Naive thymus-derived CD8-positive, alpha-beta T cell (primary cell): Measurements from ENCODE around the gene TOLLIP. TPM values are rescaled to one million over a fixed set of nuclear protein-coding genes. Genes with fewer than 3 reads are reported as not detected.

ENCODE experiments used
- ATAC-seq, 2 donors: fragments of 150-1000 bp; cut with Tn5 transposase in 1 of 2; sonication (Bioruptor Pico), chemical (Tn5 transposase) in 1 of 2; 1 replicate in 1 of 2; 2 replicates in 1 of 2; pipeline ENCODE4 v1.10.0; 2021; ENCODE audit warnings: mild to moderate bottlenecking in 2 of 2, moderate library complexity in 2 of 2
- POLR2A ChIA-PET: fragments of 350-600 bp; sonication (Branson Sonifier 250); formaldehyde crosslinking; loops from one replicate; lab custom pipeline; 2021; ENCODE audit warnings: antibody characterized with exemption; lab: Charles Lee
- DNase-seq, 10 donors: peaks; one replicate each; pipeline versions ENCODE4 v3.0.0 to v3.0.0-alpha.2; 2020 to 2022
- H3K27ac Mint-ChIP-seq, 10 donors: one replicate each; pipeline ENCODE4 v1.8.0; 2020 to 2022; ENCODE audit warnings: mild to moderate bottlenecking in 10 of 10, mixed read lengths in 10 of 10, moderate library complexity in 4 of 10, inconsistent platforms in 1 of 10
- H3K27me3 Mint-ChIP-seq, 5 donors: one replicate each; pipeline ENCODE4 v1.8.0; 2021 to 2022; ENCODE audit warnings: mixed read lengths in 5 of 5
- H3K36me3 Mint-ChIP-seq, 3 donors: one replicate each; pipeline ENCODE4 v1.8.0; 2020 to 2022; ENCODE audit warnings: mixed read lengths in 3 of 3, mild to moderate bottlenecking in 2 of 3, inconsistent platforms in 1 of 3
- H3K4me1 Mint-ChIP-seq, 4 donors: one replicate each; pipeline ENCODE4 v1.8.0; 2021 to 2022; ENCODE audit warnings: mixed read lengths in 4 of 4
- H3K4me3 Mint-ChIP-seq, 10 donors: one replicate each; pipeline ENCODE4 v1.8.0; 2020 to 2022; ENCODE audit warnings: mild to moderate bottlenecking in 10 of 10, mixed read lengths in 10 of 10, moderate library complexity in 6 of 10, inconsistent platforms in 1 of 10
- H3K9me3 Mint-ChIP-seq, 9 donors: one replicate each; pipeline ENCODE4 v1.8.0; 2020 to 2022; ENCODE audit warnings: mixed read lengths in 9 of 9, mild to moderate bottlenecking in 3 of 9, inconsistent platforms in 1 of 9, moderate library complexity in 1 of 9
- polyA plus RNA-seq, 3 donors: library from polyadenylated mRNA; unstranded; fragments of 300-500 nt; fragmentation: Illumina TruSeq; gene quantifications; one replicate each; pipeline ENCODE4 v1.2.3, GENCODE V29; 2021
- total RNA-seq, 8 experiments: library from RNA in 2 of 8; stranded (reverse) in 2 of 8; gene quantifications; one replicate each; pipeline ENCODE4 v1.2.3 and lab custom pipeline; 2021 to 2026

Gene TOLLIP
- total and polyA plus RNA-seq, 5 experiments from 2014 or later: 21.4 to 38.6 (median 27.6) TPM

DNA sequence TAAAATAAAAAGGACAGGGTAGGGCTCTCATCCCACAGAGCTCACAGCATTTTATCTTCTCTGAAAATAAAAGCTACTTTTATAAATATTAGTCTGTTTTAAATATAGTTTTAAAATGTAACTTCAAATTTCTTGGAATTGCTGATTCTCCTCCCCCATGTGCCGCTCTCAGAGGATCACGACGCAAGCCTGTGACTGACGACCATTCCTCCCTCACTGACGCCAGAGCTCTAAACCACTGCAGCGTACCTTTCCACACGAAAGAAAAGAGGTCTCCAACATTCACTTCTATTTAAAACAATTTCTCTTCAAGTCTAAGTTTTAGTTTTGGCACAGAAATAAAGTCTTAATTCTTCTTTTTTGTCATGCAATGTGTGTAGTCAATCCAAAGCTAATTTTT, 9.3 kb downstream of the TOLLIP start:
- Mint-ChIP-seq H3K4me3 (no peak overlapping the region), H3K36me3 (peaks cover 0 to 36% (median 1%) of the 10 kb centered on the region in 3 donors), H3K9me3 (no peaks in the 10 kb centered on the region), H3K27ac (no peak overlapping the region), H3K27me3 (no peaks in the 10 kb centered on the region), H3K4me1 (peaks cover 13 to 50% (median 31%) of the 10 kb centered on the region in 4 donors)
- POLR2A ChIA-PET: no interaction called here
- ATAC-seq (no peak), DNase-seq (peak in 1 of 10 donors; percentile 3)

DNA sequence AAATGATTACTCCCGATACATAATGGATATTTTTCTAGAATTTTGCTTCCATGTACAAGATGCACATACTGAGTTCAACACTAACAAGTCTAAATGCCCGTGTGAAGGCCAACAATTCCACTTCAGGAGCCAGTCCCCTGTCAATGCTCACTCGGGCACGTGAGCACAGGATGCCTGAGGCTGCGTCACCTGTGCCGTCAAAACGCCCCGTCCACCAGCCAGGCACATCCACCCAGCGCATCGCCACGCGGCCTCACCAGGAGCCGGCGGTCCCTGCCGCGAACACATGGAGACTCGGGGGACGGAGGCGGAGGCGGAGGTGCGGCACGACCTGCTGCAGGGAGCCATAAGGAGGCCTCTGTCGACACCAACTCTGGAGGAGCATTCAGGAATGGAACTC, 9.8 kb downstream of the TOLLIP start:
- peaks cover 11 to 45% (median 26%) of the 10 kb centered on the region in 4 donors for H3K4me1 Mint-ChIP-seq
- H3K4me3 Mint-ChIP-seq: no peak overlapping the region
- peaks cover 0 to 34% (median 3%) of the 10 kb centered on the region in 3 donors for H3K36me3 Mint-ChIP-seq
- POLR2A ChIA-PET: no interaction called here
- no peak for ATAC-seq
- H3K27me3 Mint-ChIP-seq: no peaks in the 10 kb centered on the region
- peak in 1 of 10 donors; percentile 11 for DNase-seq
- peak overlapping the region in 2 of 10 donors; percentile 28 to 67 for H3K27ac Mint-ChIP-seq
- no peaks in the 10 kb centered on the region for H3K9me3 Mint-ChIP-seq

DNA sequence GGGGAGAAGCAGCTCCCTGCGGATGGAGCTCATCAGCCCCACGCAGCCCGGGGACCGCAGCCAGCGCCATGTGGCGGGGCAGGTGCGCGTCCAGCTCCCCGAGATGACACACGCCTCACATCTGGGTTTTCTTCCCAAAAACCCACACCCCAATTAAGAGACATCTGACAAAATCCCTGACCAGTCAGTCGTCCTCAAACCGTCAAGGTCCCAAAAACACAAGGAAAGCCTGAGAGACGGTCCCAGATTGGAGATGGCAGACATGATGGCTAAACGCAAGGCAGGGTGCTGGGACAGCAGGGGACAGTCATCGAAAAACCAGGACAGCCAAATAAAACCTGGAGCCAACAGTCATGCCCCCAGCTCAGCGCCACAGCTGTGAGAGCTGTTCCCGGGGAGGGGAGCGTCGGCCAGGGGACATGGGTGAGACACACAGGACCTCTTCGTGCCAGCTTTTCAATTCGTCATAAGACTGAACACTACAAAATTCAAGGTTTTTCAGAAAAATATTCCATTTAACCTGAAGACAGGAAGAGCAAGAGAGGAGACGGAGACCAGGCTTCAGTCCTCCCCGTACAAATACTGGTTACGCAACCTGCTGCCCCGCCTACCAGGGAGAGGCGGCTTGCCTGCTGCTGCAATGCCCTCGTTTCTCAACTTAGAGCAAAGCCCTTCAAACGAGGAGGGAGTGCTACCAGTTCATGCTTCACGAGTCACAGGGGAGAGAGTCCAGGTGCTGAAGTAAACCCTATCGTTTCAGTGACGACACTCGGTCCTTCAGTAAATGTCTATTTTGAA, 10.5 kb downstream of the TOLLIP start:
- ATAC-seq: no peak
- POLR2A ChIA-PET: no interaction called here
- H3K27me3 Mint-ChIP-seq: no peaks in the 10 kb centered on the region
- peaks cover 9 to 40% (median 23%) of the 10 kb centered on the region in 4 donors for H3K4me1 Mint-ChIP-seq
- peak overlapping the region in 2 of 10 donors; percentile 53 to 84 for H3K27ac Mint-ChIP-seq
- H3K36me3 Mint-ChIP-seq: peaks cover 0 to 32% (median 3%) of the 10 kb centered on the region in 3 donors
- H3K9me3 Mint-ChIP-seq: no peaks in the 10 kb centered on the region
- no peak for DNase-seq
- H3K4me3 Mint-ChIP-seq: no peak overlapping the region

DNA sequence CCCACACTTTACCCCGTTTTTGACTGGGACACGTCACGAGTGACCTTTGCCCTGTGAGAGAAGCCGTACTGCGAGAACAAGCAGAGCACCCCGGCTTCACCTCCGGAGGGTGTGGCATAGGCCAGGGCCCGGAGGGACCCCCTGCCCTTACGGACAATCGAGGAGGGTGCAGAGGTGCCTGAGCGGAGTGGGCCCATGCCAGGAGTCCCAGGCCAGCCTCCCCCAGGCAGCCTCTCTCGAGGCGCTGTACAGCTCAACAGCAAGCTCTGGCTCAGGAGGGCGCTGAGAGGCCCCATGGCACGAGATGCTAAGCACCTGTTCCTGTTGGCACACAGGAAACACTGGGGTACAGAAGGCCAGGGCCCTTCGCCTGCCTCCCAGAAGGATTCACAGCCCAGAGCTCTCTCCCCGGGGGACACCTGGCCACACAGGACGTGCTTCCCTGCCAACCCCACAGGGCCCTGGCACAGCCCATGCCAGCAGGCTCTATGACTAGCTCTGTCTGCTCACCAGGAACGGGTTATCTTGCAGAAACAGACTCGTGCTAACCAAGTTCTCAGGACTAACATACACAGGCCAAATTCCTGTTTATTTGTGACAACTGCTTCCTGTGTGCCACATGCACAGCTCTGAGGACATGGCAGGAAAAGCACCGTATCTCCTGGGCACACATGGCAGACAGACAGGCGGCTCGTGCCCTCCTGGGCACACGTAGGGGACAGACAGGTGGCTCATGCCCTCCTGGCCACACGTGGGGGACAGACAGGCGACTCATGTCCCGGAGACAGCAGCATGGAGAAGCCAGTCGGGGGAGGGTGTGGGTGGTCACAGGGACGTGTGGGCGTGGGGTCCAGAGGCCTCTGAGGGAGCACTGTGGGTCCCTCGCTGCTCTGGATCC, 11.6 kb downstream of the TOLLIP start:
- Mint-ChIP-seq H3K27ac (peak overlapping the region in 2 of 10 donors; percentile 53), H3K36me3 (peaks cover 0 to 30% (median 3%) of the 10 kb centered on the region in 3 donors), H3K4me3 (no peak overlapping the region), H3K9me3 (no peaks in the 10 kb centered on the region), H3K4me1 (peaks cover 3 to 35% (median 18%) of the 10 kb centered on the region in 4 donors), H3K27me3 (no peaks in the 10 kb centered on the region)
- POLR2A ChIA-PET: interaction anchor here (0.8 kb wide), 1 partner anchor 101 kb away, joined by 3 read pairs; no protein-coding TSS in a partner anchor
- DNase-seq: no peak
- no peak for ATAC-seq

DNA sequence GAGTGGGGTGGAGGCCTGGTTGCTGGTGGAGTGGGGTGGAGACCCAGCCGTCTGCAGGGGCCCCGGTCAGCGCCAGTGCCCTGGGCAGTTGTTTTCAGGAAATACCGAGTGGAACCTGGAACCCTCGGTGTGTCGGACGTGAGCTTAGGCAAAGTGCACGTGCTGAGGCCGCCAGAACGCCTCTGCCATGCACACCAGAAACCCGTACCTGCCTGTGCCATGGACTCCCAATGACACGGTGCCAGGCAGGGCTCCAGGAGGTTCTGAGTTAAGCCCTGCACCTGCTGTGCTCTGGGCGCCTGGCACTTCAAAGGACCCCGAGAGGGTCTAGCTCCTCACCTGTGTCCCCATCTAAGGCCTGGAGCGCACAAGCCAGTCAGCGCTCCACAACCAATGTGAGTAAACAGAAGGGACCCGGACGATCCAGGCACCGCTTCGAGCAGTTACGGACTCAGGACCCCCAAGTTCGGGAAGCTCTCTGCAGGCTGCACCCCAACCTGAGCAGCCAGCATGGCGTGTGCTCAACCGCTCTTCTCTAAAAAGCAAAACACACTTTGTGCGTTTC, 12.3 kb downstream of the TOLLIP start:
- POLR2A ChIA-PET: interaction anchor here (0.8 kb wide), 1 partner anchor 102 kb away, joined by 3 read pairs; no protein-coding TSS in a partner anchor
- no peak for ATAC-seq
- Mint-ChIP-seq H3K27ac (no peak overlapping the region), H3K36me3 (peaks cover 0 to 33% (median 3%) of the 10 kb centered on the region in 3 donors), H3K9me3 (no peaks in the 10 kb centered on the region), H3K4me3 (no peak overlapping the region), H3K4me1 (peaks cover 5 to 35% (median 15%) of the 10 kb centered on the region in 4 donors), H3K27me3 (no peaks in the 10 kb centered on the region)
- DNase-seq: peak in 1 of 10 donors; percentile 61

DNA sequence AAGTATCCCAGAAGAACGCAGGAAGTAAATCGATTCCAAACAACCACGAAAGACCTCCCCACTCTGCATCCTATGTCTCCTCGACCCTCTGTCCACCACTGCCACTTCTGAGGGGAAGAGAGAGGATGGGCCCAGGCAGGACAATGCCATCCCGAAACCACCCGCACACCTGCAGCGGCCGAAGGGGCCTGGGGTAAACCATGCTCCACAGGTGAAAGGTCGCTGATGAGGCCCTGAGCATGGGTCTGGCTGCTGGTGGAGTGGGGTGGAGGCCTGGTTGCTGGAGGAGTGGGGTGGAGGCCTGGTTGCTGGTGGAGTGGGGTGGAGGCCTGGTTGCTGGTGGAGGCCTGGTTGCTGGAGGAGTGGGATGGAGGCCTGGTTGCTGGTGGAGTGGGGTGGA, 13.1 kb downstream of the TOLLIP start:
- peaks cover 4 to 28% (median 13%) of the 10 kb centered on the region in 4 donors for H3K4me1 Mint-ChIP-seq
- peak in 1 of 10 donors; percentile 47 for DNase-seq
- H3K9me3 Mint-ChIP-seq: no peaks in the 10 kb centered on the region
- H3K36me3 Mint-ChIP-seq: peaks cover 0 to 34% (median 3%) of the 10 kb centered on the region in 3 donors
- no peak overlapping the region for H3K27ac Mint-ChIP-seq
- H3K27me3 Mint-ChIP-seq: no peaks in the 10 kb centered on the region
- no peak for ATAC-seq
- H3K4me3 Mint-ChIP-seq: no peak overlapping the region
- POLR2A ChIA-PET: interaction anchor here (0.6 kb wide), 1 partner anchor 25 kb away, joined by 7 read pairs; no protein-coding TSS in a partner anchor

DNA sequence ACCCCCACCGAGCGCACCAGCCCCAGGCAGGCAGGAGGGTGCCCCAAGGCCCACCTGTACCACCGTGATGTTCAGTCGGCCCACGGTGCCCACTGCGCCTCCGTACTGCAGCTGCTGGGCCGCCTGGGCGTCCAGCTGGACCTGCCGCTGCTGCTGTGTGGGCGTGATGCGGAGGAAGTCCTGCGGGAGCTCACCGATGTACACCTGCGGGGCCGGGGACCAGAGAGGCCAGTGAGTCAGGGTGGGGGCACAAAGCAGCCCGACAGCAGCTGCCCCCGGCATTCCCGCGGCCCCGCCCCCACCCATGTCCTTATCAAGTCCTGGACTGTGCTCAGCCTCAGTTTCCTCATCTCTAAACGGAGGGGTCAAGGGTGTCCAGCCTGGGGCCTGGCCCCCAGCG, 13.8 kb downstream of the TOLLIP start:
- peaks cover 4 to 27% (median 13%) of the 10 kb centered on the region in 4 donors for H3K4me1 Mint-ChIP-seq
- no peak overlapping the region for H3K4me3 Mint-ChIP-seq
- peak in 1 of 10 donors; percentile 36 for DNase-seq
- no peaks in the 10 kb centered on the region for H3K9me3 Mint-ChIP-seq
- POLR2A ChIA-PET: interaction anchor here (0.6 to 0.7 kb wide), 2 partner anchors 26 to 278 kb away, joined by 3 to 7 read pairs; no protein-coding TSS in a partner anchor
- no peak overlapping the region for H3K27ac Mint-ChIP-seq
- no peak for ATAC-seq
- no peaks in the 10 kb centered on the region for H3K27me3 Mint-ChIP-seq
- peaks cover 0 to 38% (median 3%) of the 10 kb centered on the region in 3 donors for H3K36me3 Mint-ChIP-seq

DNA sequence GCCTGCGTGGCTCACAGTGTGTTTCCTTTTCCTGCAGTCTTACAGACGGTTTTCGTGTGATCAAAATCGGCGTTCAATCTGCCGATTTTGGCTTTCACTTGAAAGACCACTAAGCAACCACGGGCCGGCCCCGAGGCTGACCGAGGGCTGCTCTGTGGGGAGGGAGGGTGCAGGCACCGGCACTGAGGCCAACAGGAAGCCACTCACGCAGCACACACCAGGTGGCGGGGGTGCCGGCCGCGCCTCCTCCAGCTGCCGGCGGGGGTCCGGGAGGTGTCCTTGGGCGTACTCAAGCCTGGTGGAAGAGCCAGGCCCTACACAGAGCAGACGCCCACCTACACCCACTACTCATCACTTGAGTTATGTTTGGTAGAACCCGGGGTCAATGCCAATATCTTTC, 14.3 kb downstream of the TOLLIP start:
- Mint-ChIP-seq H3K4me1 (peaks cover 4 to 22% (median 11%) of the 10 kb centered on the region in 4 donors), H3K27ac (no peak overlapping the region), H3K36me3 (peaks cover 0 to 38% (median 3%) of the 10 kb centered on the region in 3 donors), H3K4me3 (no peak overlapping the region), H3K9me3 (no peaks in the 10 kb centered on the region), H3K27me3 (no peaks in the 10 kb centered on the region)
- DNase-seq (peak in 1 of 10 donors; percentile 37), ATAC-seq (no peak)
- POLR2A ChIA-PET: interaction anchor here (0.7 kb wide), 1 partner anchor 278 kb away, joined by 3 read pairs; no protein-coding TSS in a partner anchor

DNA sequence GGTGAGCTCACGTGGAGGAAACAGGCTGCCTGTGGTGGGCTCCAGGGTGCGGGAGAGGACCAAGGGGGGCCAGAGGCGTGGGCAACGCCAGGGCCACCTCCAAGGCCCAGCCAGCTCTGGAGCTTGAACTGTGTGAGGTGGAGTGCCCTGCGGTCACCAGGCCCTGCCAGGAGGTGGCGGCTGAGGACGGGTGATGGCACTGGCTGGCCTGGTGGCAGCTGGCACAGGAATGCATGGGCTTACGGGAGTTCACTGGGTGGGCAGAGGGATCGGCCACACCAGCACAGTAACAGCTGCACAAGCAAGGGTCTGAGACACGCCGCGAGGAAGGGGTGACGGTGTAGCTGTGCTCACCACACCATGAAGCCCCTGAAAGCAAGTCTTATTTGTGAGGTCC, 15.8 kb downstream of the TOLLIP start:
- H3K4me1 Mint-ChIP-seq: peaks cover 4 to 13% (median 6%) of the 10 kb centered on the region in 4 donors
- H3K27ac Mint-ChIP-seq: peak overlapping the region in 1 of 10 donors; percentile 75
- H3K4me3 Mint-ChIP-seq: no peak overlapping the region
- no peaks in the 10 kb centered on the region for H3K9me3 Mint-ChIP-seq
- ATAC-seq (peak; percentile 48 to 62), DNase-seq (peak in 3 of 10 donors; percentile 18 to 67 (median 28))
- H3K36me3 Mint-ChIP-seq: peaks cover 0 to 39% (median 1%) of the 10 kb centered on the region in 3 donors
- H3K27me3 Mint-ChIP-seq: no peaks in the 10 kb centered on the region
- POLR2A ChIA-PET: no interaction called here

DNA sequence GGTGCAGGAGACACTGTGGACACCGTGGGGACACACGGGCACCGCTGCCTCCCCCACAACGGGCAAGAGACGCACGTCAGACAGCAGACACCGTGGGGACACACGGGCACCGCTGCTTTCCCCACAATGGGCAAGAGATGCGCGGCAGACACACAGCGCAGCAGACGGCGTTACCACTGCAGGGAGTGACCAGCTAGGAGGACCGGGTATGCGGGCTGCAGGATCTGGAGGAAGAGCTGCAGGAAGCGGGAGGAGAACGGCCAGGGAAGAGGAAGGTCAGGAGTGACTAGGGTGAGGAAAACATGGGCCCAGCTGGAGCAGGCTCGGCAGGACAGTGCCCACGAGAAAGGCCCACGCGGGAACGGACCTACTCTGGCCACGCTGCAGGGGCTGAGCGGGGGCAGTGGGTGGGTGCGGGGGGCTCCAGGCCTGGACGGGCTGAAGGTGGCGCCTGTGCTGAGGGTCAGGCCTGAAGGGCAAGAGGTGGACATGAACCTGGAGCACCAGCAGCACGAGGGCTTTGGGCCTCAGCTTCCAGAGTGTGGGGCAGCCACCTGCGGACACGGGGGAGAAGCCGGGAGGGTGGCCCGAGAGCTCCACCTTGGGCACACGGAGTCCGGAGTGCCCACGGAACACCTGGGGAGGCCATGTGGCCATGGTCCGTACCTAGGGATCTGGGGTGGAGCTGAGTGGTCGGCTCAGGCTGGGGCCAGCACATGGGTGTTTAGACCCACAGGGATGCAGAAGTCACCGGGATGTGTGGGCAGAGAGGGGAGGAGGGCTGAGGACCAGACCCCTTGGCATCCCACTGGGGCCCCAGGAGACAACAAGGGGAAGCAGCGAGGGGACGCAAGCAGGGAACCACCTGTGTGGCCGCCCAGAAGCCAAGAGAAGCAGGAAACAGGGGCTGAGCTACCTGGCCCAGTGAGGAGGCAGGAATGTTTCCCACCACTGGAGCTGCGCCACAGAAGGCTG, 16.5 kb downstream of the TOLLIP start:
- no peaks in the 10 kb centered on the region for H3K9me3 Mint-ChIP-seq
- DNase-seq (peak in 1 of 10 donors; percentile 46), ATAC-seq (no peak)
- H3K4me1 Mint-ChIP-seq: peaks cover 2 to 11% (median 6%) of the 10 kb centered on the region in 4 donors
- POLR2A ChIA-PET: no interaction called here
- peak overlapping the region in 4 of 10 donors; percentile 34 to 77 (median 62) for H3K27ac Mint-ChIP-seq
- peaks cover 0 to 35% (median 1%) of the 10 kb centered on the region in 3 donors for H3K36me3 Mint-ChIP-seq
- no peak overlapping the region for H3K4me3 Mint-ChIP-seq
- no peaks in the 10 kb centered on the region for H3K27me3 Mint-ChIP-seq

DNA sequence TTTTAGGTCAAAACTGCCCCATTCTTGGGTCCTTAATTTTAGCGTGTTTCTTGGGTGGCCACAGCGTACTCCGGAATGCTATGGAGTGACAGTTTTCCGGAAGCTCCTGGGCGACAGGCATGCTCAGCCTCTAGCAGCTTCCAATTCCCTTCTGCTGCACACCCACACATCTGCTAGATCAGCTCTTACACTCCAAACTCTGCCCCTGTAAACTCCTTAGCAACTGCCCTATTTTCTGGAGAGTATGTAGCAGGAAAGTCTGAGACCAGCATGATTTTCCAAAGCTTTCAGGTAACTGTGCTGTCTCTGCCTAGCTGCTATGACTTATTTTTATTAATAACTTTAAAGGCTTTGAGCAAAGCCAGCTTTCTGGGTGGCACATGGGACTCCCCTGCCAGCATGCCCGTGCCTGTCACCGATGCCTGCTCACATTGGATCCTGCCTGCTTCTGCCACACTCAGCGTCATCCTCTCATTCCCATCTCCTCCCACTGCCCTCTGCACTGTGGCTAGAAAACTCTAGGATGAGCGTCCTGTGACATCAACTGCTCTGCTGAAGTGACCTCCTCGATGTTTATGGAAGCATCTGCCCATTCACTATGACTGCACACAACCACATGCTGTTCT, 17.3 kb downstream of the TOLLIP start:
- no peak for ATAC-seq
- POLR2A ChIA-PET: no interaction called here
- no peak overlapping the region for H3K4me3 Mint-ChIP-seq
- peaks cover 0 to 32% (median 1%) of the 10 kb centered on the region in 3 donors for H3K36me3 Mint-ChIP-seq
- no peaks in the 10 kb centered on the region for H3K27me3 Mint-ChIP-seq
- H3K9me3 Mint-ChIP-seq: no peaks in the 10 kb centered on the region
- H3K27ac Mint-ChIP-seq: peak overlapping the region in 3 of 10 donors; percentile 34 to 77 (median 75)
- DNase-seq: peak in 1 of 10 donors; percentile 21
- H3K4me1 Mint-ChIP-seq: peaks cover 0 to 11% (median 6%) of the 10 kb centered on the region in 4 donors
